GM12878 (cell line): Measurements from ENCODE around the gene CD72. TPM values are rescaled to one million over a fixed set of nuclear protein-coding genes. Genes with fewer than 3 reads are reported as not detected.

Experiments
- ATAC-seq: fragments of 200-7000 bp; cut with Tn5 transposase; 3 replicates; pipeline ENCODE4 v1.9.1; 2020; ENCODE audit warnings: mild to moderate bottlenecking, moderate library complexity
- BruUV-seq: library from RNA; stranded (reverse); fragments of 400-500 nt; replicated peaks from 2 replicates; lab custom pipeline; 2021; lab: Mats Ljungman, UMichigan
- CTCF ChIA-PET: fragments of 300-600 bp; sonication (Branson Sonifier 250); formaldehyde crosslinking; extraction: SDS; loops from one replicate; lab custom pipeline; 2021; ENCODE audit warnings: inconsistent platforms; lab: Yijun Ruan, JAX
- POLR2A ChIA-PET: fragments of 350-600 bp; formaldehyde crosslinking; extraction: SDS; loops from one replicate; lab custom pipeline; 2021; ENCODE audit warnings: inconsistent platforms; lab: Charles Lee
- RAD21 ChIA-PET: fragments of 300-600 bp; sonication (Branson Sonifier 250); formaldehyde crosslinking; loops from one replicate; lab custom pipeline; 2023; ENCODE audit warnings: antibody characterized with exemption; ENCODE audit not compliant: unreplicated experiment; lab: Charles Lee
- SMC1A ChIA-PET: fragments of 300-600 bp; sonication (Branson Sonifier 250); formaldehyde crosslinking; loops from one replicate; lab custom pipeline; 2023; ENCODE audit not compliant: unreplicated experiment, uncharacterized antibody; lab: Charles Lee
- DNase-seq: peaks from one replicate; pipeline ENCODE4 v3.0.0-alpha.2; 2011; ENCODE audit warnings: low read depth, low spot score
- FAIRE-seq: peaks from 3 replicates; lab custom pipeline; 2011; peaks lifted over from hg19 to GRCh38; lab: Jason Lieb, UNC
- H2AFZ ChIP-seq: 2 replicates; pipeline ENCODE4 v1.6.0; 2011; ENCODE audit warnings: low read depth, low read length, control low read depth; ENCODE audit not compliant: control insufficient read depth
- H3K27ac ChIP-seq: 2 replicates; pipeline ENCODE4 v1.5.1; 2011; ENCODE audit warnings: control low read depth; ENCODE audit not compliant: control insufficient read depth, insufficient read depth
- H3K27me3 ChIP-seq, 2 experiments: replicated peaks in 1 of 2; 2 replicates each; pipeline versions ENCODE4 v1.6.0 to v1.6.1; 2011; ENCODE audit warnings: low read length in 1 of 2; ENCODE audit not compliant: control insufficient read depth in 2 of 2, insufficient read depth in 2 of 2
- H3K36me3 ChIP-seq, 2 experiments: 2 replicates each; pipeline ENCODE4 v1.5.1; 2011; ENCODE audit warnings: low read length in 1 of 2; ENCODE audit not compliant: control insufficient read depth in 2 of 2, insufficient read depth in 2 of 2
- H3K4me1 ChIP-seq: 2 replicates; pipeline ENCODE4 v1.6.1; 2011; ENCODE audit warnings: mild to moderate bottlenecking, low read length, moderate library complexity, mixed read lengths; ENCODE audit not compliant: control insufficient read depth, insufficient read depth
- H3K4me2 ChIP-seq: 2 replicates; pipeline ENCODE4 v1.6.0; 2011; ENCODE audit warnings: control low read depth; ENCODE audit not compliant: control insufficient read depth, insufficient read depth
- H3K4me3 ChIP-seq: fragments of 200-600 bp; sonication (generic); 2 replicates; pipeline ENCODE4 v1.5.1; 2016
- H3K79me2 ChIP-seq: 2 replicates; pipeline ENCODE4 v1.6.0; 2011; ENCODE audit warnings: low read length; ENCODE audit not compliant: control insufficient read depth, insufficient read depth
- H3K9ac ChIP-seq: 2 replicates; pipeline ENCODE4 v1.8.0; 2011; ENCODE audit warnings: low read length, control low read depth, mixed read lengths; ENCODE audit not compliant: control insufficient read depth, insufficient read depth
- H3K9me3 ChIP-seq: replicated peaks from 3 replicates; pipeline ENCODE4 v1.5.1; 2011; ENCODE audit warnings: mild to moderate bottlenecking, low read length; ENCODE audit not compliant: control insufficient read depth, insufficient read depth
- H4K20me1 ChIP-seq: 2 replicates; pipeline ENCODE4 v1.6.0; 2011; ENCODE audit not compliant: control insufficient read depth, insufficient read depth
- CBX3 ChIP-seq: fragments of 200-600 bp; sonication (generic); IDR thresholded peaks from 2 replicates; pipeline ENCODE4 v1.6.1; 2016; ENCODE audit warnings: low read depth, borderline replicate concordance
- CREB1 ChIP-seq: IDR thresholded peaks from 2 replicates; pipeline ENCODE4 v1.6.1; 2012; ENCODE audit warnings: low read depth, mild to moderate bottlenecking, inconsistent platforms
- E2F8 ChIP-seq: fragments of 450-650 bp; IDR thresholded peaks from 2 replicates; pipeline ENCODE4 v1.6.1; 2018; ENCODE audit warnings: mild to moderate bottlenecking, low read depth, moderate library complexity; ENCODE audit not compliant: partially characterized antibody
- EGR1 ChIP-seq, 2 experiments: IDR thresholded peaks; 1 replicate in 1 of 2; 2 replicates in 1 of 2; pipeline ENCODE4 v1.6.1; 2011 to 2012; ENCODE audit warnings: low read depth in 2 of 2, low read length in 2 of 2, borderline replicate concordance in 1 of 2, mild to moderate bottlenecking in 1 of 2, moderate library complexity in 1 of 2
- MAX ChIP-seq: IDR thresholded peaks from 2 replicates; pipeline ENCODE4 v1.6.1; 2012; ENCODE audit warnings: low read depth, low read length, improper control_type of control experiment
- RAD21 ChIP-seq: IDR thresholded peaks from 2 replicates; pipeline ENCODE4 v1.6.1; 2011; ENCODE audit warnings: mild to moderate bottlenecking, low read depth, low read length, moderate library complexity; ENCODE audit not compliant: insufficient read depth
- SKIL ChIP-seq: fragments of 450-650 bp; IDR thresholded peaks from 2 replicates; pipeline ENCODE4 v1.6.1; 2017; ENCODE audit warnings: mild to moderate bottlenecking, low read depth, inconsistent platforms; ENCODE audit not compliant: poor library complexity, severe bottlenecking
- SPI1 ChIP-seq: IDR thresholded peaks from 2 replicates; pipeline ENCODE4 v1.6.1; 2011; ENCODE audit warnings: low read depth, mild to moderate bottlenecking, low read length, moderate library complexity, borderline replicate concordance; ENCODE audit not compliant: insufficient read depth
- ZNF274 ChIP-seq: IDR thresholded peaks from one replicate; pipeline ENCODE4 v1.8.0; 2011; ENCODE audit not compliant: insufficient read length, insufficient read depth
- WGBS: methylation state at CpG from one replicate; pipeline ENCODE4 v1.1.6; 2016; ENCODE audit warnings: low lambda C conversion rate; ENCODE audit not compliant: insufficient replicate concordance, insufficient coverage; ENCODE audit errors: missing lambda C conversion rate; 5-methylcytosine and 5-hydroxymethylcytosine counted together
- in situ Hi-C: fragments of 300-500 bp; cut with MboI; formaldehyde crosslinking; loops from 9 replicates; pipeline ENCODE4 v1.14.3; 2018; ENCODE audit warnings: mixed read lengths
- intact Hi-C: fragments of 100-400 bp; cut with micrococcal nuclease; formaldehyde crosslinking; loops from one replicate; pipeline ENCODE4 v1.14.2; 2022; ENCODE audit not compliant: unreplicated experiment
- polyA plus RNA-seq, 11 experiments: library from polyadenylated mRNA; depleted of rRNA in 4 of 11; unstranded in 6 of 11; stranded (reverse) in 5 of 11; fragments of >200 nt; fragmentation: Nextera tagmentation in 4 of 11; fragmentation: Illumina TruSeq in 1 of 11; extraction: Ambion mirVana in 4 of 11; extraction: Trizol in 1 of 11; gene quantifications; 1 replicate in 1 of 11; 2 replicates in 10 of 11; pipeline versions ENCODE4 v1.2.1 to v1.2.3, GENCODE V29; 2011 to 2016; ENCODE audit warnings: inconsistent platforms in 2 of 11, missing spikeins in 2 of 11, low read depth in 1 of 11
- total RNA-seq, 4 experiments: library from RNA; depleted of rRNA in 3 of 4; stranded (reverse); fragments of >200 nt in 3 of 4; fragmentation: Illumina TruSeq in 1 of 4; extraction: Trizol in 1 of 4; gene quantifications; 2 replicates each; pipeline versions ENCODE4 v1.2.1 to v1.2.3, GENCODE V29; 2013 to 2021
- TF ChIP-seq, protein P1 (sequence below): fragments of 150-350 bp; IDR thresholded peaks from 2 replicates; pipeline ENCODE4 v1.6.1; 2016; ENCODE audit warnings: low read depth, low read length
- TF ChIP-seq, protein P2 (sequence below): fragments of 450-650 bp; IDR thresholded peaks from 2 replicates; pipeline ENCODE4 v1.6.1; 2016; ENCODE audit warnings: mild to moderate bottlenecking

CD72 gene
- total and polyA plus RNA-seq, 10 of the 15 experiments (the other 5 are each of a cell fraction or from before 2014, with no cell fraction given), result 2.1 to 14.2 (median 4.4) TPM

DNA sequence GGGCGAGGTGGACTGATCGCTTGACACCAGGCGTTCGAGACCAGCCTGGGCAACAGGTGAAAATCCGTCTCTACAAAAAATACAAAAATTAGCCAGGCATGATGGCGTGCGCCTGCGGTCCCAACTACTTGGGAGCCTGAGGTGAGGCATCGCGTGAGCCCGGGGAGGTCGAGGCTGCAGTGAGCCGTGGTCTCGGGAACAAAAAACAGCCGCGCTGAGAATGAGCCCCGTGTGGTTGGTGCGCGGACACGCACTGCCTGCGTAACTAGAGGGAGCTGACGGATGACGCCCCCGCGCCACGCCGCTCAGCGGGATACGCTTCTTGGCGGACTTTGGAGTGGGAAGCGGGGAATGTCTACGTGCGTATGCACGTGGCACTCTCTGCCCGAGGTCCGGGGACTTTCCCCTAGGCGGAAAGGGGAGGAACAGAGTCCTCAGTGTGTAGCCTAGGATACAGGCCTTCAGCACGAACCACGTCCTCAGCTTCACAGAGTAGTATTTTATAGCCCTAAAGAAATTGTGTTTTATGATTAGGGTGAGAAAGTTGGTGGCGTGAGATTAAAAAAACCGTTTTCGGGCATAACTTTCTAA, 39.4 kb upstream of the CD72 start, which contains the start of gene RMRP:
TSS of gene RMRP (minus strand) at position 474 of the 591 bp plus-strand sequence.
- WGBS, result 2% methylated on average over 42 of the region's 42 CpGs
- SMC1A ChIA-PET, result interaction anchor here (0.6 to 12.5 kb wide), 12 partner anchors 8 to 157 kb away, joined by 3 to 145 read pairs (median 4); partner anchors contain the start of genes CREB3, HINT2, SIT1 and TLN1
- POLR2A ChIA-PET, result interaction anchor here (0.7 to 10.9 kb wide), 14 partner anchors 7 to 157 kb away, joined by 3 to 163 read pairs (median 7); partner anchors contain the start of genes ARHGEF39, CD72, CREB3 and HINT2
- Histone ChIP-seq H3K27me3 (no peaks in the 10 kb centered on the region), H3K9ac (peak within 1 kb of the TSS; percentile 78), H3K9me3 (no peaks in the 10 kb centered on the region), H3K4me1 (peaks cover 22% of the 10 kb centered on the region), H3K36me3 (peaks cover 6 to 9% of the 10 kb centered on the region in 2 experiments; a peak in 3 of 4 replicates), H2AFZ (peak within 1 kb of the TSS; percentile 64), H3K27ac (peak within 1 kb of the TSS; percentile 90), H3K4me2 (peak within 1 kb of the TSS; percentile 95), H4K20me1 (no peaks in the 10 kb centered on the region), H3K4me3 (peak within 1 kb of the TSS; percentile 85), H3K79me2 (peaks cover 23% of the 10 kb centered on the region)
- ATAC-seq, result peak; percentile 93
- peak; percentile 78 for FAIRE-seq
- peak; percentile 96 for DNase-seq
- CTCF ChIA-PET, result interaction anchor here (0.6 to 13.5 kb wide), 15 partner anchors 10 to 169 kb away, joined by 3 to 227 read pairs (median 7); partner anchors contain the start of genes CREB3, GBA2, RGP1 and TESK1
- intact Hi-C loops, result loop anchor here (1.0 to 10.0 kb wide), 4 partner anchors 11 to 167 kb away; partner anchors contain the start of genes FAM221B and TMEM8B
- in situ Hi-C loops, result no loop called here
- BruUV-seq, result no TSS peak
- RAD21 ChIA-PET, result interaction anchor here (0.6 to 5.2 kb wide), 21 partner anchors 9 to 339 kb away, joined by 3 to 60 read pairs (median 5); partner anchors contain the start of genes CREB3, SPAG8, TESK1 and TLN1
- TF ChIP-seq RAD21, result no peak
- peak; percentile 86 for TF ChIP-seq SKIL
- TF ChIP-seq SPI1, result peak; percentile 73; the same call in 1 of the 2 replicates
- TF ChIP-seq CBX3, result no peak
- TF ChIP-seq, protein P1, sequence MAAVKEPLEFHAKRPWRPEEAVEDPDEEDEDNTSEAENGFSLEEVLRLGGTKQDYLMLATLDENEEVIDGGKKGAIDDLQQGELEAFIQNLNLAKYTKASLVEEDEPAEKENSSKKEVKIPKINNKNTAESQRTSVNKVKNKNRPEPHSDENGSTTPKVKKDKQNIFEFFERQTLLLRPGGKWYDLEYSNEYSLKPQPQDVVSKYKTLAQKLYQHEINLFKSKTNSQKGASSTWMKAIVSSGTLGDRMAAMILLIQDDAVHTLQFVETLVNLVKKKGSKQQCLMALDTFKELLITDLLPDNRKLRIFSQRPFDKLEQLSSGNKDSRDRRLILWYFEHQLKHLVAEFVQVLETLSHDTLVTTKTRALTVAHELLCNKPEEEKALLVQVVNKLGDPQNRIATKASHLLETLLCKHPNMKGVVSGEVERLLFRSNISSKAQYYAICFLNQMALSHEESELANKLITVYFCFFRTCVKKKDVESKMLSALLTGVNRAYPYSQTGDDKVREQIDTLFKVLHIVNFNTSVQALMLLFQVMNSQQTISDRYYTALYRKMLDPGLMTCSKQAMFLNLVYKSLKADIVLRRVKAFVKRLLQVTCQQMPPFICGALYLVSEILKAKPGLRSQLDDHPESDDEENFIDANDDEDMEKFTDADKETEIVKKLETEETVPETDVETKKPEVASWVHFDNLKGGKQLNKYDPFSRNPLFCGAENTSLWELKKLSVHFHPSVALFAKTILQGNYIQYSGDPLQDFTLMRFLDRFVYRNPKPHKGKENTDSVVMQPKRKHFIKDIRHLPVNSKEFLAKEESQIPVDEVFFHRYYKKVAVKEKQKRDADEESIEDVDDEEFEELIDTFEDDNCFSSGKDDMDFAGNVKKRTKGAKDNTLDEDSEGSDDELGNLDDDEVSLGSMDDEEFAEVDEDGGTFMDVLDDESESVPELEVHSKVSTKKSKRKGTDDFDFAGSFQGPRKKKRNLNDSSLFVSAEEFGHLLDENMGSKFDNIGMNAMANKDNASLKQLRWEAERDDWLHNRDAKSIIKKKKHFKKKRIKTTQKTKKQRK, result no peak
- TF ChIP-seq EGR1 (IDR thresholded peaks at IDR 0.05; ENCODE audit: borderline replicate concordance in 1 of 2, low read depth in 2 of 2, low read length in 2 of 2), result peak; percentile 87 to 97
- TF ChIP-seq, protein P2, sequence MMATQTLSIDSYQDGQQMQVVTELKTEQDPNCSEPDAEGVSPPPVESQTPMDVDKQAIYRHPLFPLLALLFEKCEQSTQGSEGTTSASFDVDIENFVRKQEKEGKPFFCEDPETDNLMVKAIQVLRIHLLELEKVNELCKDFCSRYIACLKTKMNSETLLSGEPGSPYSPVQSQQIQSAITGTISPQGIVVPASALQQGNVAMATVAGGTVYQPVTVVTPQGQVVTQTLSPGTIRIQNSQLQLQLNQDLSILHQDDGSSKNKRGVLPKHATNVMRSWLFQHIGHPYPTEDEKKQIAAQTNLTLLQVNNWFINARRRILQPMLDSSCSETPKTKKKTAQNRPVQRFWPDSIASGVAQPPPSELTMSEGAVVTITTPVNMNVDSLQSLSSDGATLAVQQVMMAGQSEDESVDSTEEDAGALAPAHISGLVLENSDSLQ, result peak; percentile 78
- TF ChIP-seq E2F8, result no peak
- no peak for TF ChIP-seq CREB1
- no peak for TF ChIP-seq ZNF274
- TF ChIP-seq MAX, result peak; percentile 99
